Astrocyte of the cerebellum (primary cell): ENCODE measurements around the gene PABPC1L.

Source experiments
- DNase-seq: peaks from one replicate; pipeline ENCODE4 v3.0.0-alpha.2; 2011; ENCODE audit warnings: low read depth
- H3K4me3 ChIP-seq: 2 replicates; pipeline ENCODE4 v1.5.1; 2011; ENCODE audit warnings: mild to moderate bottlenecking, low read depth, low read length, moderate library complexity
- CTCF ChIP-seq: IDR thresholded peaks from 2 replicates; pipeline ENCODE4 v1.5.1; 2012; ENCODE audit warnings: low read length, low read depth, moderate library complexity, mild to moderate bottlenecking; ENCODE audit errors: missing control alignments
- in situ Hi-C: cut with HindIII; loops from 2 replicates; pipeline ENCODE4 v1.10.0; 2017; ENCODE audit warnings: low sequenced_read_pairs

The PABPC1L gene

GRCh38 chr20:44912189-44912588, 2.3 kb downstream of the PABPC1L start:
- TF ChIP-seq CTCF = no peak
- DNase-seq = no peak
- H3K4me3 ChIP-seq = no peak overlapping the region
- in situ Hi-C loops = no loop called here

GRCh38 chr20:44914924-44915323, 5.1 kb downstream of the PABPC1L start:
- no peak for DNase-seq
- TF ChIP-seq CTCF = no peak
- in situ Hi-C loops = no loop called here
- no peak overlapping the region for H3K4me3 ChIP-seq

GRCh38 chr20:44916586-44916985, 6.7 kb downstream of the PABPC1L start:
- no peak for DNase-seq
- no peak overlapping the region for H3K4me3 ChIP-seq
- in situ Hi-C loops = no loop called here
- no peak for TF ChIP-seq CTCF

- no peak overlapping the region for H3K4me3 ChIP-seq
- in situ Hi-C loops = no loop called here
- DNase-seq = no peak
- no peak for TF ChIP-seq CTCF
These were observed 7.5 kb downstream of the PABPC1L start for GRCh38 chr20:44917399-44917798.

DNA sequence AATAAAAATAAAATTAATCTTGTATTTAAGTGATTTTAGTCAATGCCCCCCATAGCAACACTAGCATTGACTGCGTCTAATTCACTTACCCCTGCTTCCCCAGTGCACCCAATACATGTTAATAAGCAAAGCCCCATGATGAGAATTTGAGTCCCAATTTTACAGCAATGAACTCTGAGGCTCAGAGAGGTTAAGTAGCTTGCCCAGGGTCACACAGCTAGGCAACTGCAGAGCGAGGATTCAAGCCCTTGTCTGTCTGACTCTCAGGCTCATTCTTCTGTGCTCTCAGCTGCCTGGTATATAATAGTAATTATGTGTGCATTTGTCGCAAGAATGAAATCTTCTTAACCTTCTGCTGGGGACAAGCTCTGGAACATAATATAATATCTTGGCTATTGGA, 8.5 kb downstream of the PABPC1L start:
- no peak overlapping the region for H3K4me3 ChIP-seq
- TF ChIP-seq CTCF = no peak
- in situ Hi-C loops = no loop called here

GRCh38 chr20:44918761-44919160, 8.9 kb downstream of the PABPC1L start:
- in situ Hi-C loops = no loop called here
- no peak for DNase-seq
- no peak for TF ChIP-seq CTCF
- H3K4me3 ChIP-seq = no peak overlapping the region

More for the DNA sequence above, 8.5 kb downstream of the PABPC1L start:
- no peak for DNase-seq

- TF ChIP-seq CTCF = no peak
- no peak for DNase-seq
- in situ Hi-C loops = no loop called here
- H3K4me3 ChIP-seq = no peak overlapping the region
These were observed 11.6 kb downstream of the PABPC1L start for GRCh38 chr20:44921447-44921846.
